Anterior cingulate cortex (tissue), 58 donors: ENCODE results near the gene P2RX1.

Source experiments
- DNase-seq, 58 donors: peaks; one replicate each; lab custom pipeline; 2025; lab: John Stamatoyannopoulos, UW

P2RX1 gene

GRCh38 chr17:3915995-3916696, at the start of gene P2RX1:
TSS of gene P2RX1 (minus strand) at chr17:3916465. CDS start at chr17:3916225, 240 bp downstream.
- DNase-seq = peak in 2 of 58 donors; percentile 10

GRCh38 chr17:3965118-3965800, 49.0 kb upstream of the P2RX1 start:
- DNase-seq = peak in 8 of 58 donors; percentile 2 to 25 (median 5)

- no peak for DNase-seq
Observed at GRCh38 chr17:3964203-3965117, 48.2 kb upstream of the P2RX1 start, which contains the start of gene ATP2A3. TSS of gene ATP2A3 (minus strand) at chr17:3964437. CDS start at chr17:3964291, 146 bp downstream.

- no peak for DNase-seq
Observed at GRCh38 chr17:3963237-3964201, 47.3 kb upstream of the P2RX1 start.

- no peak for DNase-seq
Observed at GRCh38 chr17:3962965-3963236, 46.6 kb upstream of the P2RX1 start.

- no peak for DNase-seq
Observed at GRCh38 chr17:3962217-3962964, 46.1 kb upstream of the P2RX1 start.

- DNase-seq = no peak
Observed at GRCh38 chr17:3961564-3962047, 45.3 kb upstream of the P2RX1 start.

GRCh38 chr17:3960764-3961163, 44.5 kb upstream of the P2RX1 start:
- DNase-seq = peak in 1 of 58 donors; percentile 3

- no peak for DNase-seq
Observed at GRCh38 chr17:3959921-3960601, 43.8 kb upstream of the P2RX1 start.

- no peak for DNase-seq
Observed at GRCh38 chr17:3959295-3959899, 43.1 kb upstream of the P2RX1 start.

GRCh38 chr17:3957735-3958599, 41.7 kb upstream of the P2RX1 start:
- DNase-seq = no peak

GRCh38 chr17:3956983-3957382, 40.7 kb upstream of the P2RX1 start:
- DNase-seq = no peak

- DNase-seq = no peak
Observed at GRCh38 chr17:3956327-3956957, 40.2 kb upstream of the P2RX1 start.

- no peak for DNase-seq
Observed at GRCh38 chr17:3955673-3955988, 39.4 kb upstream of the P2RX1 start.

GRCh38 chr17:3954976-3955672, 38.9 kb upstream of the P2RX1 start:
- no peak for DNase-seq

GRCh38 chr17:3954086-3954485, 37.8 kb upstream of the P2RX1 start:
- DNase-seq = no peak
